Aorta (tissue), 5 donors: ENCODE measurements around the gene PPM1H. TPM values are rescaled to one million over a fixed set of nuclear protein-coding genes. Genes with fewer than 3 reads are reported as not detected.

ENCODE experiments used
- ATAC-seq: fragments of 200-7000 bp; cut with Tn5 transposase; one replicate; pipeline ENCODE4 v1.9.1; 2022; ENCODE audit warnings: moderate library complexity; ENCODE audit not compliant: low FRiP score
- DNase-seq, 2 donors: peaks; one replicate each; pipeline ENCODE4 v3.0.0-alpha.2; 2020
- H3K27ac ChIP-seq, 2 donors: one replicate each; pipeline ENCODE4 v1.5.1; 2013; ENCODE audit warnings: low read length in 2 of 2, mild to moderate bottlenecking in 2 of 2, moderate library complexity in 2 of 2, control low read depth in 1 of 2, inconsistent platforms in 1 of 2, low read depth in 1 of 2
- H3K27me3 ChIP-seq, 2 donors: one replicate each; pipeline ENCODE4 v1.6.1; 2013; ENCODE audit warnings: control low read depth in 1 of 2, low read length in 1 of 2, mild to moderate bottlenecking in 1 of 2, moderate library complexity in 1 of 2; ENCODE audit not compliant: insufficient read depth in 2 of 2, control insufficient read depth in 1 of 2
- H3K36me3 ChIP-seq, 2 donors: one replicate each; pipeline ENCODE4 v1.6.1; 2013; ENCODE audit warnings: control low read depth in 1 of 2, low read length in 1 of 2, mild to moderate bottlenecking in 1 of 2; ENCODE audit not compliant: insufficient read depth in 2 of 2, control insufficient read depth in 1 of 2
- H3K4me1 ChIP-seq, 2 donors: one replicate each; pipeline ENCODE4 v1.6.1; 2013; ENCODE audit warnings: low read length in 2 of 2, control low read depth in 1 of 2, mild to moderate bottlenecking in 1 of 2, moderate library complexity in 1 of 2; ENCODE audit not compliant: insufficient read depth in 2 of 2, control insufficient read depth in 1 of 2
- H3K4me3 ChIP-seq, 2 donors: one replicate each; pipeline ENCODE4 v1.5.1; 2013; ENCODE audit warnings: low read length in 2 of 2, control low read depth in 1 of 2, mild to moderate bottlenecking in 1 of 2
- H3K9me3 ChIP-seq: one replicate; pipeline ENCODE4 v1.6.1; 2013; ENCODE audit warnings: mild to moderate bottlenecking, low read length; ENCODE audit not compliant: control insufficient read depth
- WGBS, 2 donors: extraction: QIAGEN DNeasy Blood & Tissue Kit; methylation state at CpG; one replicate each; pipeline ENCODE4 v1.1.7; 2013; 5-methylcytosine and 5-hydroxymethylcytosine counted together
- intact Hi-C, 2 donors: fragments of 100-400 bp; cut with DNase I; formaldehyde crosslinking; loops; one replicate each; pipeline versions ENCODE4 v1.14.2 to v1.15.0; 2022
- polyA plus RNA-seq, 2 donors: library from polyadenylated mRNA; stranded (reverse); fragments of 200-250 nt; gene quantifications; one replicate each; pipeline ENCODE4 v1.2.3, GENCODE V29; 2013
- total RNA-seq, 2 donors: library from RNA; stranded (reverse); fragmentation: NEBNext Ultra II Directional; extraction: Animal tissue kit (Norgen Biotek cat#: 25700); gene quantifications; one replicate each; pipeline ENCODE4 v1.2.1, GENCODE V29; 2021
- donor health status: healthy with polysubstance abuse.
- donor health status: Bipolar disorder and iron deficiency.
- donor health status: DM: no; HTN: no; CAD: no.
- donor health status: DM: no; HTN: no; CAD: no.
- donor health status: DM: yes; HTN: yes; CAD: no.

The PPM1H gene
- total and polyA plus RNA-seq, 4 donors = 1.3 to 9.3 (median 3.7) TPM

DNA sequence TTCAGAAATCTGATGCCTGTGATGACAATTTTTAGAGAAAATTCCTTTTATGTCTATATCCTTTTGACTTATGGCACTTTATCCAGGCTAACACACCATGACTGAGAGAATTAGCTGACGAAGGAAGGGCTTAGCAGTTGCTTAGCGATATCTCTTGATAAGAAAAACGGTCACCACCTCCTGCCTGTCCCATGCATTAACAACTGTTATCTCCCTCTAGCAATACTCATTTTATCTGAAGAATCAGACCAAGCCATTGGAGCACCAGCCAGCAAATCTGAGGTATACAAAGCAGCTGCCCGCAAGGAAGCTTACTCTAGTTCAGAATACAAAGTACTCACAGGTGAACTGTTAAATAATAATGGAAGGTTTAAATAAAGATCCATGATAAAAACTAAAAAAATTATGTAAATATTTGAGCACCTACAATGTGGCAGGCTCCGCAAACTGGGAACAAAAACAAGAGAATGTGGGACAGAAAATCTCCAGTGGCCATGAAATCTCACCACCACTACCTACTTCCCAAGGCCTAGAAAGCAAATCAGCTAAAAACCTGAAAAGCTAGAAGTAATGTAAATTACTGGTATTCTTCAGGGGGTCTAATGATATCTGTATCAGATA is 24.3 kb downstream of the PPM1H start:
- DNase-seq (no peak), ATAC-seq (no peak)
- Histone ChIP-seq H3K4me3 (no peak overlapping the region), H3K4me1 (peaks cover 0 to 4% of the 10 kb centered on the region in 2 donors), H3K27me3 (no peaks in the 10 kb centered on the region), H3K36me3 (no peaks in the 10 kb centered on the region), H3K27ac (no peak overlapping the region), H3K9me3 (no peaks in the 10 kb centered on the region)
- WGBS, 2 donors = 68 to 70% methylated on average over 5 of the region's 5 CpGs
- intact Hi-C loops = no loop called here

DNA sequence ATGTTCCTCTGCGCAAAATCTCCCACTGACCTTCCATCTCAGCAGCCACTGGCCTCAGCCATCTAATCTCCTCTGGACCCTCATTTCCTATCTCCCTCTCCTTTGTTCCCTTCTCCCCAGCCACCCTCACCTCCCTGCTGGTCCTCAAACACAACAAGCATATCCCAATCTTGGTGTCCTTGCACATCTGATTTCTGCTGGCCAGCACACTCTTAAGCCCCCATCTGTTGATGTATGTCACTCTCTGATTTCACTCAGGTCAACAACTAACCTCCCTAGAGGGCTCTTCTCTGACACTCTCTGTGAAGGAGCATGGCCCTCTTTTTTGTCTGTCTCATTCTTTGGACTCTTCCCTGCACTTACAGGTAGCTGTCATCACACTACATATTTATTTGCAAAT is 25.6 kb downstream of the PPM1H start:
- Histone ChIP-seq H3K4me1 (peaks cover 0 to 4% of the 10 kb centered on the region in 2 donors), H3K36me3 (no peaks in the 10 kb centered on the region), H3K9me3 (no peaks in the 10 kb centered on the region), H3K4me3 (no peak overlapping the region), H3K27ac (no peak overlapping the region), H3K27me3 (no peaks in the 10 kb centered on the region)
- DNase-seq = no peak
- intact Hi-C loops = no loop called here
- WGBS, 2 donors = 95 to 98% methylated on average over 1 of the region's 1 CpG
- ATAC-seq = no peak

DNA sequence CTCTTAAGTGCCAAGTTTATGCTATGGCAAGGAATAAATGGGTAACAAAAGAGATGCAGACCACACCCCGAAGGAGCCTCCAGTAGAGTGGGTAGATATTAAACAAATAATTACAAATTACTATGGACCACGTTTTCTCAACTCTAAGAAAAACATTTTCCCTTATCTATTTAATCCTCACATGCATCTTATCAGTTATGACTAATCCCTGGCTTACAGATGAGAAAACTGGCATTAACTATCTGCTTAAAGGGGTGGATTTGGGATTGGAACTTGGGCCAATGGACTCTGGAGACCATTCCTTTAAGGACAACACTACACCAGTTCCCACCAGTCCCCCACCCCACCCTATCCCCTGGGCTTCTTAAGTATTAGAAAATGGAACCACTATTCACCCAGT is 26.3 kb downstream of the PPM1H start:
- ATAC-seq (no peak), DNase-seq (no peak)
- WGBS, 2 donors = 47 to 57% methylated on average over 2 of the region's 2 CpGs
- Histone ChIP-seq H3K9me3 (no peaks in the 10 kb centered on the region), H3K4me1 (peaks cover 0 to 4% of the 10 kb centered on the region in 2 donors), H3K4me3 (no peak overlapping the region), H3K27me3 (no peaks in the 10 kb centered on the region), H3K27ac (no peak overlapping the region), H3K36me3 (no peaks in the 10 kb centered on the region)
- intact Hi-C loops = no loop called here

DNA sequence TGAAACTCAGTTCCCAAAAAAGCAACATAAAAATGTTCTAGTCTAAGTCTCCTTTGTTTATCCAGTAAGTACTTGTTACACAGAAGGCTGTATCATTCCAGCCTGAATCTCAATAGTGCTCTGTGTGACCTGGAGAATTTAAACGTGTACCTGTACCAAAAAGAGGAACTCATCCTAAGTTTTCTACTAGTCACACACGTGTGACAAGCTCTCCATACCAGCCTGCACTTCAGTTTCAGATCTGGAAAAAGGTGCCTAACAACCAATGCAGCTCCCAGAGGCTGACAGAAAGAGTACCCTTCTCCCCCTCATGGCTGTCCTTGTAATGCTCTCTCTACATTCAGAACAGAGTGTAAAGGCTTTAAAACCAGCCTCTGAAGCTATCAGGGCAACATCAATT is 27.4 kb downstream of the PPM1H start:
- WGBS, 2 donors = 11 to 38% methylated on average over 2 of the region's 2 CpGs
- H3K4me3 ChIP-seq = no peak overlapping the region
- no peak for DNase-seq
- H3K4me1 ChIP-seq = peaks cover 2 to 4% of the 10 kb centered on the region in 2 donors
- ATAC-seq = no peak
- H3K27me3 ChIP-seq = no peaks in the 10 kb centered on the region
- intact Hi-C loops = no loop called here
- H3K27ac ChIP-seq = no peak overlapping the region
- H3K36me3 ChIP-seq = no peaks in the 10 kb centered on the region
- no peaks in the 10 kb centered on the region for H3K9me3 ChIP-seq

DNA sequence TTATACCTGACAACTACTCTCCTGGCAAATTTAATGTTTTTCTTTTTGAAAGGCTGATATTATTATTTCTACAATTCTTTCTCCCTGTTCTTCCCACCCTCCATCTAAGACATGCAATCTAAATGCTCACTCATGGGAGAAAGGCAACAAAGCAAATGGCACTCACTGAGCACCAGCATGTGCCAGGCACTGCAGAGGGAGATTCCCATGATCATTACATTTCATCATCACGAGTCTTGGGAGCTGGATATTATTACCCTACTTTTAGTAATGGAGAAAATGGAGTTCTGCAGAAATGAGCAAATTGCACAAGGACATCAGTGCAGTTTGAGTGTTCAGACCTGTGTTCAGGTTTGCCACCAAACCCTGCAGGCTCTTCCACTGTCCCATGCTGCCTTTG is 27.9 kb downstream of the PPM1H start:
- DNase-seq (no peak), ATAC-seq (no peak)
- no peaks in the 10 kb centered on the region for H3K27me3 ChIP-seq
- no peaks in the 10 kb centered on the region for H3K9me3 ChIP-seq
- peaks cover 2 to 4% of the 10 kb centered on the region in 2 donors for H3K4me1 ChIP-seq
- no peak overlapping the region for H3K27ac ChIP-seq
- WGBS, 2 donors = 44 to 78% methylated on average over 1 of the region's 1 CpG
- H3K36me3 ChIP-seq = no peaks in the 10 kb centered on the region
- intact Hi-C loops = no loop called here
- no peak overlapping the region for H3K4me3 ChIP-seq

DNA sequence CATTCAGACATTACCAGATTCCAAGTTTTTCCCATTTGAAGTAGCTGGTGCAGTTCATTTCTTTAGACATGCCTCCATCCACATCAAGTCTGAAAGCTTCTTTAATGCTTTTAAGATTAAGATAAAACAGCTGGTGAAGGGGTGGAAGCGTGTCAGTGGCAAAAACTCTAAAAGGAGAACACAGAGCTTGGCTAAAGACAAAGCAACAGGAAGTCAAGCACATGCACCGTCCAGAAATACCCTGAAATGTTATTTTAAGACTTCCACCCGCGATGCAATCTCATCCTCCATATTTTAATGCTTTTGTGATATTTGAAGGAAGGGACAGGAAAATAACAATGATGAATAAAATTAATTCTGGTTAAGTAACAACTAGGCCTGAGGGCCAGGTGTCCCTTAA is 31.8 kb downstream of the PPM1H start:
- Histone ChIP-seq H3K27ac (no peak overlapping the region), H3K27me3 (no peaks in the 10 kb centered on the region), H3K4me1 (peaks cover 2 to 4% of the 10 kb centered on the region in 2 donors), H3K4me3 (no peak overlapping the region), H3K9me3 (no peaks in the 10 kb centered on the region), H3K36me3 (no peaks in the 10 kb centered on the region)
- 18 to 20% methylated on average over 4 of the region's 4 CpGs for WGBS, 2 donors
- intact Hi-C loops = no loop called here
- DNase-seq (no peak), ATAC-seq (no peak)

DNA sequence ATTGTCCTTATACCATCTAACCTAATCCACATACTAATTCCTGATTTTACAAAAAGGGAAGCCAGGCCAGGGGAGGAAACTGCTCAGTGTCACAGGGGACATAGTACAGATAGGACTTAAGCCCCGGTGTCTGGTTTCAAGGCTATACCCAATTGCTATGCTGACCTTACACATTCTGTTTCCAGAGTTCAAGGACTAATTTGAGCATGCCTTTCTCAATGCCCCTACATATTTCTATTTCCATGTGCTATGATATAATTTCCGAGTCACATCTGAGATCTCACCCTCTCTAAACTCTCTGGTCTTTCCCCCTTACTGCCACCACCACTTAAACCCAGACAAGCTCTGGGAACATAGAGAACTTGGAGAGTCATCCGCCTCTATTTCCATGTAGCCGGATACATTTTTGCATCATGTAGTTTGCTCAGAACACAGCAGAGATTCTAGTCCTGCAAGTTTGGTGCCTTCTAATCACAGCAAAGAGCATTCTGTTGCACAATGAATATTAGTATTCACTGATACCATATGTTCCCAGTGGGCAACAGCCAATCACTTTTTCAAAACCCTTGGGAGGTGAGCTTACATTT is 34.2 kb downstream of the PPM1H start:
- ATAC-seq (no peak), DNase-seq (no peak)
- Histone ChIP-seq H3K27ac (no peak overlapping the region), H3K36me3 (no peaks in the 10 kb centered on the region), H3K4me3 (no peak overlapping the region), H3K27me3 (no peaks in the 10 kb centered on the region), H3K9me3 (no peaks in the 10 kb centered on the region), H3K4me1 (peaks cover 0 to 2% of the 10 kb centered on the region in 2 donors)
- WGBS, 2 donors = 82 to 90% methylated on average over 4 of the region's 4 CpGs
- intact Hi-C loops = no loop called here

DNA sequence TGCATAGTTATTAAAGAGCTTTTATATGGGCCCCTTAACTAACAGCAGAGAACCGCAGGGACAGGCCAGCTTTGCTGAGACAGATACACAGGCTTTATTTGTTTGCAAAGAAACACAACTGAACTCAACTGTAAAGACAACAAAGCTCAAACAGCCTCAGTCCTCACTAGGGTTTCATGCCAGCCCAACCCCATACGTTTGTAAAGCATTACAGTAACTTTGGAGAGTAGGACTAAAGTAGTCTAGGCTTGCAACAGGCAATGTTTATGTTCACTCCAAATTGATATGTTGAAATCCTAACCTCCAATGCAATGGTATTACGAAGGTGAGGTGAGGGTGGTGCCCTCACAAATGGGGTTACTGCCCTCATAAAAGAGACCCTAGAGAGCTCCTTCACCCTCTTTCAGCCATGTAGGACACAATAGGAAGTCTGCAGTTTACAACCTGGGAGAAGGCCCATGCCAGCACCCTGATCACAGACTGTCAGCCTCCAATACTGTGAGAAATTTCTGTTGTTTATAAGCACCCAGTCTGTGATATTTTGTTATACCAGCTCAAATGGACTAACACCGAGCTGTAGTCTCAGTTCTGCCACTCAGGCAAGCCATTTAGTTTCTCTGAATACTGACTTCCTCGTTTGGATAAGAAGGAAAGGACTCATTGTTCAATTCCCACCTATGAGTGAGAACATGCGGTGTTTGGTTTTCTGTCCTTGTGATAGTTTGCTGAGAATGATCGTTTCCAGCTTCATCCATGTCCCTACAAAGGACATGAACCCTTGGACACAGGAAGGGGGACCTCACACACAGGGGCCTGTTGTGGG is 35.2 kb downstream of the PPM1H start:
- Histone ChIP-seq H3K27ac (no peak overlapping the region), H3K9me3 (no peaks in the 10 kb centered on the region), H3K36me3 (no peaks in the 10 kb centered on the region), H3K4me3 (no peak overlapping the region), H3K4me1 (peaks cover 0 to 2% of the 10 kb centered on the region in 2 donors), H3K27me3 (no peaks in the 10 kb centered on the region)
- intact Hi-C loops = no loop called here
- ATAC-seq (no peak), DNase-seq (no peak)
- 81 to 86% methylated on average over 7 of the region's 7 CpGs for WGBS, 2 donors

DNA sequence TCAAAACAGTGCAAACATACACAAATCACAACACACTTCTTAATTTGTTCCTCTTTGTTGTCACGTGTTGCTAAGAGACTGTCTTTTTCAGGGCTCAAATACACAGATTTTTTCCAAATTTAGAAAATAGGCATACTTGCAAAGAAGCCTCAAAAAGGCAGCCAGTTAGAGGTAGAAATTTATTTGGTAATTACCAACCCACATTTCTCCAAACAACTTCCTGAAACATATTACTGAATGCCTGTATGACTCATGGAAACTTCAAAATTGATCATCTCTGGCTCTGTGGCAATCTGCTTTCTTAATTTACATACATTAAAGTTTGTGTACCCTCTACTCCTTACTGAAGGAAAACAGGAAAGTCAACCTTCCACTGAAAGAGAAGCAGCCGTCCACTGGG is 36.4 kb downstream of the PPM1H start:
- DNase-seq (no peak), ATAC-seq (no peak)
- H3K27ac ChIP-seq = no peak overlapping the region
- no peaks in the 10 kb centered on the region for H3K27me3 ChIP-seq
- intact Hi-C loops = no loop called here
- H3K9me3 ChIP-seq = no peaks in the 10 kb centered on the region
- no peak overlapping the region for H3K4me3 ChIP-seq
- WGBS, 2 donors = 87 to 93% methylated on average over 2 of the region's 2 CpGs
- peaks cover 0 to 2% of the 10 kb centered on the region in 2 donors for H3K4me1 ChIP-seq
- no peaks in the 10 kb centered on the region for H3K36me3 ChIP-seq
